HG03520 (cell line): ENCODE results near the gene TRIM15.

Source experiments
- ATAC-seq: cut with Tn5 transposase; IDR thresholded peaks from one replicate; pipeline ENCODE4 v1.9.1; 2021; ENCODE audit warnings: mild to moderate bottlenecking, moderate library complexity; ENCODE audit not compliant: unreplicated experiment

Gene TRIM15

DNA sequence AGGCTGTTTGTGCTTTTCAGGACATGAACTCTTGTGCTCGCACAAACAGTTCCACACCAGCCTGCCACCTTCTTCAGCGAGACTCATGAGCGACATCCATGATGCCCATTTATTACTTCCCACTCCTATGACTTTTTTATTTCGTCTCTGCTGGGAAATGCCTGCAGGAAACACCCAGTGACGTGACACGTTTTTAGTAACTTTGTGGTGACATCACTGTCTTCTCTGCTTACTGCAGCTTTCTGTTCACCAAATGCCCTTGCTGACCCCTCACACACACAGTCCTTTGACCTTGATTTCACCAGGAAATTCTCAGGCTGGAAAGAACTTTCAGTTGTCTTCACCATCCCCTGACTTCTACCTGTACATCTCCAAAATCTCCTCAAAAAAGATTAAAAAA lies 18.5 kb upstream of the TRIM15 start:
- no peak for ATAC-seq

DNA sequence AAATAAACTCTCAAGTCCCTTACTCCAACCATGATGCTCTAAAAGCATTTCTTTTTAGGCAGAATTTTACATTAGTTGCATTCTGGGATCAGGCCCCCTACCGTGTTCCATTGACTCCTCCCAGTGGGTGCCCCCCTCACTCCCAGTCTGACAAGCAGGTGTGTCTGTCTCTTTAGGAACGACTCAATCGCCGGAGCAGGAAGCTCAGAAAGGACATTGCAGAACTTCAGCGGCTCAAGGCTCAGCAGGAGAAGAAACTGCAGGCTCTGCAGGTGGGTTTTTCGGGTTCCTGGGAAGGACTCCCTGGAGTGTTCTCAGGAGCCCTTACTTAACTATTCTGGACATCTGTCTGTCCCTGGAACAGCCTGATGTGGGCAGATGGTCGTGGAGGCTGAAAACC lies 17.5 kb upstream of the TRIM15 start:
- no peak for ATAC-seq

DNA sequence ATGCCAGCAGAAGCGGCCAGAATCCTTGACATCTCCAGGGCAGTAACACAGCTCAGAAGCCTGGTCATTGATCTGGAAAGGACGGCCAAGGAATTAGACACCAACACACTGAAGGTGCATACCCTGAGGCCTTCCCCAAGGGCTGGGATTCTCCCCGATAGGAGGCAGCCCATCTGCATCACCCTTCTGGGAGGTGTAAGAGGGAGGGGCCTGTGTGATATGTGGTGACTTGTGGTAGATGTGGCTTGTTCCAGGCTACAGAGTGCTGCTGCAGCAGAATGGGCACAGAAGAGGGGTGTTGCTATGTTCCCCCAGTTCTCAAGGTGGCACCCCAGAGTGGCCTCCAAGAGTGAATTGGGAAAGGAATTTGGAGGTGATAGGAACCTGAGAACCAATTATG lies 16.2 kb upstream of the TRIM15 start:
- ATAC-seq = no peak

DNA sequence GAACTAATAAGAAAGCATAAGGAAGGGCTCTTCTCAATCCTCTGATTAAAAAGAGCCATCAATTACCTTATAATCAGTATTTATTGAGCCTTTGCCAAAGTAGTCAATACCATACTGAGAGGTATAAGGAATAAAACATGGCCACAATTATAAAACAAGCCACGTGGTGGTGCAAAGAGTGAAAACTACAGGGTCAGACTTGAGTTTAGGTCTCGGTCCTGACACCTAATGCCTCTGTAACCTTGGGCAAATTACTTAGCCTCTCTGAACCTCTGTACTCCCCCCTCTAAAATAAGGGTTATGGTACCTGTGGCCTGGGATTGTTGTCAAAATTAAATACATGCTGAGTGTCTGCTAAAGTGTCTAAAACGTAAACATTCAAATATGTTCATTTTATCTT lies 14.1 kb upstream of the TRIM15 start:
- no peak for ATAC-seq

DNA sequence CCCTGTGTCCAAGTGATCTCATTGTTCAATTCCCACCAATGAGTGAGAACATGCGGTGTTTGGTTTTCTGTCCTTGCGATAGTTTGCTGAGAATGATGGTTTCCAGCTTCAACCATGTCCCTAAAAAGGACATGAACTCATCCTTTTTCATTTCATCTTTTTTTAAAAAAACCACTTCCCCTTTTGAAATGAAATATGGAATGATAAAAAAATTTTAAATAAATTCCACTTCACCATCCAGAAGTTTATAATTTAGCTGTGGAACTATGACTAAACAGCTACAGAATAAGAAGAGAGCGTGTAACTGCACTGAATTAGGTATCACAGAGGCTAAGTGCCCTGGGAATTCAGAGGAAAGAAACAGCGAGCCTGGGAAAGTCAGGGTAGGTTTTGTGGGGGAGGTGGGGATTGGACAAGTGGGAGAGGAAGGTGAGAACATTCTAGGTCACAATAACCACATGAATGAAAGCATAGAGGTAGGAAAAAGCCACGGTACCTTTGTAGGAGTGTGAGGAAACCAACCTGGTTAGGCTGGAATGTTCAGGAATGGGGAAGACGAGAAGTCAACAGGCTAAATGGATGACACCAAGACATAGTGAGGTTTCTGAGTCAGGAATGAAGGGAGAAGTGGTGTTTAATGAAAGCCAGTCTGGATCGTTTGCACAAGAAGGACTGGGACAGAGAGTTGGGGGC lies 13.3 kb upstream of the TRIM15 start:
- no peak for ATAC-seq

DNA sequence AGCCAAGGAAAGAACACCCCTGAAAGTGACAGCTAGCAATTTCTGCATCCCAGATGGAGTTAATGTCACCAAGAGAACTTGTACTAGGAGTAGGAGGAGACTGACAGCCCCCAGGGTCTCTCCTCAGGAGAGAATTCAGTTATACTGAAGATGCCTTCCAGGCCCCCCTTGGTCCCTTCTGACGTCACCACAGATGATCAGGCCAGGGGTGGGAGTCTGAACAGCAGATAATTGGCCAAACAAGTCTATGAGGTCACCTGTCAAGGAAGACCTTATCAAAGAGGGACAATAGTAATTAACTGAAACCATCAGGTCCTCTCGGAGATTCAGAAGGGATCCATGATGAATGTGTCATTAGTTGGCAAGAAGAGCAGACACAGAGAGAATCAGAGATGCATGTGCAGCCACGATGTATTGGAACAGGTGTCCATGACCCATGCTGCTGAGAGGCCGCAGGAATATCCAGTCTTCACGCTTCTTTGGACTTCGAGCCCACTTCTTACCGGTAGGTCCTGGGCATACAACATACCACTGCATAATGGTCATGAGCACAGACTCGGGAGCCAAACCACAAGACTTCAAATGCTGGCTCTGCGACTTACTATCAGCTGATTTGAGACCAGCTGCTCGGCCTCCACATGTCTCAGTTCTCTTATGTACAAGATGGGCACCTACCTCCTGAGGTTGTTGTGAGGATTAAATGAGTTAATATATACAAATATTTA lies 12.5 kb upstream of the TRIM15 start:
- no peak for ATAC-seq

DNA sequence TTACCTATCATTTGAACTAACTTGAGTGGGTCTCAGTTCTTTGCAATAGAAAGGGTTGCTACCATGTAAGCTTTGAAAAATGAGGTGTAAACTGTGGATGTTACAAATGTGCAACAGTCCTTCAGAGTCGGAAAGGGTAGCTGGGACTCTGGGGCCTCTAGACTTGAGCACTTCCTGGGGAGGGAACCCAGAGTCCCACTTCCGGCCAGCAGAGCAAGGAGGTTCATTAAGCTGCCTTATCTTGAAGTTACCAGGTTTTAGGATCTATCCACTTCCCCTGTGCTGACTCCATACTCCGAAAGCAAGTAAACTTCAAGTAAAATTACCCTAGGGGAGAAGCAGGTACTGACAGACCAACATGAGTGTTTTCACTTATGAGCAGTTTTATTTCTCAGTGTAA lies 11.8 kb upstream of the TRIM15 start:
- ATAC-seq = no peak

DNA sequence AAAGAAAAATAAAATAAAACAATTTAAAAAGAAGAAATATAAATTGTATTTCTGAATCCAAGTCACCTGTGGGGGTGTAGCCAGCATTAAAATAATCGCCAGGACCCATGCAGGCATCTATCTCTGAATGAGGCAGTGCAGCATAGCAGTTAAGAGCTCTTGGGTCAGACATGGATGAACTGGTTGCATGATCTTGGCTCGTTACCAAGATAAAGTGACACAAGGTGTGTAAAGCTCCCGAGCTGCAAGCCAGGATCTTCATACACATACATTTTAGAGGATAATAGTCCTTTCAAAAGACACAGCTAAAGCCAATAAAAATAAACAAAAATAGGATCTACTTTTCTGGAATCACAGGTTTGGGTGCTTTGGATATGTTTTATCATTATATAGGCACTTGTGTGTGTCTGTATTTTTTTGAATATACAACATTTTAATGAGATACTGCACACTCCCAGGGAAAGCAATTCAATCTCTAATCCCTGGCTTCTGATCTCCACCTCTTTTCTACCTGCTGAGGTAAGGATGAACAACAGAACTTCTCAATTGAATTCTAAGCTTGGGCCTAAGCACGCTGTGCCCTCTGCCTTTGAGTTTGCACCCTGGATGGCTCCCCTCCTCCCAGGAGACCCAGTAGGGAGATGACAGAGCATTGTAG lies 11.2 kb upstream of the TRIM15 start:
- no peak for ATAC-seq

DNA sequence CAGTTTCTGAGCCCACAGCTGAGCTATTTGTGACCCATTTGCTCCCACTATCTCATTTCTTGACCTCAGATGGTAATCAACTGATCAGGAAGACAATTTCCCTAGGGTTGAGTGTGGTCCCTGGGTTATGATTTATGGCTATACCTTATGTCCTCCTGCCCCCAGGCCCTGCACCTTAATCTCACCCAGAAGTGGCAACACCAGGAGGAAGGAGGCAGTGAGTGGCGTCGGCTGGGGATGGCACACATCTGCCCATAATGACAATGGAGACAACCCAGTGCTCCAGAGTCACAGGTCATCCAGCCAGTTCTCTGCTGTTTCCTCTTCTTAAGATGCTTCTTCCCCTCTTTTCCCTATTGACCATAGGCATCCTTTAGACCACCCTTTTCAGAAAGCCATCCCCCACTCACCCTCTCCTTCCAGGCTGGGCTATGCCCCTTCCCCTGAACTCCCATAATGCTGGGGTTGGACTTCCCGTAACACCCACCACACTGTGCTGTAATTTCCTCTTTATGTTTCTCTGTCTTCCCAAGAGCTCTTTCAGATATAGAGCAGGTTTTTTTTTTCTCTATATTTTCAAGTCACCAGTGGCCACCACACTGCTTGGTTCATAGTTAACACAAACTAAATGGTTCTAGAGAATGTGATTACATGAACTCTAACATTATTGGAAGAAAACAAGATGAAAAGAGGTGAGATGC lies 10.3 kb upstream of the TRIM15 start:
- ATAC-seq = no peak

DNA sequence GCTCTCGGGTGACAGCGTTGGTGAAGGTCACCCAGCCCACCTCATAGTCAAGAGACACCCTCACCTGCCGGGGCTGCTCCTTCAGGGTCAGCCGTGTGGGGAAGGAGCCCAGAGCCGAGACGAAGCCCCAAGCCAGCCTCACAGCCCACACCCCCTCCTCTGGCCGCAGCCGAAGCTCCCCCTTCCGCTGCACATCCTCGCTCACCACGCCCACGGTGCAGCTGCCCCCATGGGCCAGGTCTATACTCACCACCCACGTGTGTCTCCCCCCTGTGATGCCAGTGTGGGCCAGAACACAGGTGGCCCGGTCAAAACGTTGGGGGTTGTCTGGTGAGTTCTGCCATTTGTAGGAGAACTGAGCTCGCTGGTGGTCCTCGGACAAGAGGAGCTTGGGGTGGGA lies 9.3 kb upstream of the TRIM15 start:
- no peak for ATAC-seq

DNA sequence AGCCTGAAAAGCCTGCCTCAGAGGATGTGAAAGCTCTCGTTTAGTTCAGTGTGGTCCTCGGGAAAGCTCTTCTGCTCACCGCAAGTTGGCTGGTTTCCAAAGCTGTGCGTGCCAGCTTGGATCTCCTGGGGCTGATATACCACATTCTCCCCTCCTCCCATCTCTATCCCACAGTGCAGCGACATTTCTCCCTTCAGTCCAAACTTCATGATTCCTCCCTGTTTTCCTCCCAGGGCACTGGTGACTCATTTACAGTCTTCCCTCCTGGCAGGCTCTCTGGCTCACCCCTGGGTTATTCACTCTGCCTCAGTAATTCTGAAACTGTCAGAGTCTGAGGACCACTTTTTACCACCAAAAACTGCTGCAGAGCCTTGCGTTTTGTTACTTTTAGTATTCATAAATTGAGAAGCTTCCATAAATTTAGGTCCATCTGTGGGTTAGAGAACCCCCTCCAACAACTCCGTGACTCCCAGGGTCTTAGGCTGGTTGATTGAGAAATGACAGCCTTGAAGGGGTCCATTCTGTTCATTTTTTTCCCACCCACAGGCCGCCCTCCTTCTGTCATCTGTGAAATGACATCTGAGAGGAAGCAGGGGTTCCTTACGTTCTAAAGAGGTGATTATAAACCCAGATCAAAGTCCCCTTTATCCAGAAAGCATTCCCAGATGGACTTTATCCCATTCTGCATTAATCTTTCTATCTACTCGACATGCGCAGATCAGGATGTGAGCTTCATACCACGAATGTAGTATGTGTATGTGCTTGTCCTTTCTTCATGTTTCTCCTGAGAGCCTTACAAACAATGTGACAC lies 8.4 kb upstream of the TRIM15 start:
- ATAC-seq = no peak

DNA sequence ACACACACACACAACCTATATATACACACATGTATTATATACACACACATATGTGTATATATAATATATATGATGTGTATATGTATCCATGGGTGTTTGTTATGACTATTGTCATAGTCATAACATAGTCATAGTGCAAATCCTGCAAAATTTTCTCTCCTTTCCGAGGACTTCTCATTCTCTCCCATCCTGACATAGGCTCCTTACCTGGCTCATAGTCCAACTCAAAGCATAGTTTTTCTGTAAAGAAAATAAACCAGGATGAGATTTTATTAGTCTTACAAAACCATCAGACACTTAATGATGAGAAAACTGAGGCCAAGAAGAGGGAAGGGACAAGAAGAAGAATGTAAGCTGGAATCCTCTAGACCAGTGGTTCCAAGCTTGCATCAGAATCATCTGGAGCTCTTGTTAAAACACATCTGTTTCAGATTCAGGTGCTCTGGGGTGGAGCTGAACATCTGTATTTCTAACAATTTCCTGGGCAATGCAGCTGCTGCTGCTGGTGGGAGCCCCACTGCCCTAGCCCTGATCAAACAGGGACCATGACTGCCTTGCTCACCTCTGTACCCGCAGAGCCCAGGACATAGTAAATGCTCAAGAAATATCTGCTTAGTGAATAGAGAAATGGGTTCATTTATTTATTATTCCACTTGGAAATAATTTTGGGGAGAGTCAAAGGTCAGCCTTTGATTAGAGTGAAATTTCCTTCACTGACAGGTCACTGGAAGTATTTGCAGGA lies 7.7 kb upstream of the TRIM15 start:
- ATAC-seq = no peak

DNA sequence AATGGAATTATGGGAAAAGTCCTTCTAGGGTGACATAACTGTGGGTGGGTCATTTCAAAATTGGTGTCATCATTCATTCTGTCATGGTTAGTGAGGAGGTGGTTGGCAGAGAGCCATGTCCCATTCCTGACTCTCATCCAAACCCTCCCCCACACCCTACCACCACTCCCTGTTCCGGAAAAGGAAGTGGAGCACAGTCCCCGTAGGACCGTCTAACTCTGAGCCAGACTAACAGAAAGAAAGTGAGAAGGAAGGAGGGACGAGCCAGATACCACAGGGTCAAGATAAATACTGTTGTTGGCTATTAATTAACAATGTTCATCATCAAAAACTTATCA lies 7.1 kb upstream of the TRIM15 start:
- no peak for ATAC-seq

DNA sequence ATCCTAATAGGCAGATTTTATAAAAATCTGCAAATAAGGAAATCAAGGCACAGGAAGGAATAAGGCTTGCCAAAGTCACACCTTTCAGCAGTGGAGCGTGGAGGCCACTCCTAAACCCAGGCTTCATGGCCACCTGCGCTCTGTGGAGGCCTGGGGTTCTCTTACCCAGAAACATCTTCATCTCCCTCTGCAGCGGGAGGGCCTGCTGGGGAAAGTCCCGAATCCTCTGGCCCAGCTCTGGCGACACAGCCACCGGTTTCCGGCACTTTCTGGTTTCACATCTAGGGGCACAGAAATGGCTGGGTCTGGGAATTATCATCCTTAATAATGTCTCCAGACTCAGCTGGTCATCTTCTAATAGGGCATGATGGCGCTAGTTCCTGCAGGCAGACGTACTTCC lies 6.6 kb upstream of the TRIM15 start:
- no peak for ATAC-seq

DNA sequence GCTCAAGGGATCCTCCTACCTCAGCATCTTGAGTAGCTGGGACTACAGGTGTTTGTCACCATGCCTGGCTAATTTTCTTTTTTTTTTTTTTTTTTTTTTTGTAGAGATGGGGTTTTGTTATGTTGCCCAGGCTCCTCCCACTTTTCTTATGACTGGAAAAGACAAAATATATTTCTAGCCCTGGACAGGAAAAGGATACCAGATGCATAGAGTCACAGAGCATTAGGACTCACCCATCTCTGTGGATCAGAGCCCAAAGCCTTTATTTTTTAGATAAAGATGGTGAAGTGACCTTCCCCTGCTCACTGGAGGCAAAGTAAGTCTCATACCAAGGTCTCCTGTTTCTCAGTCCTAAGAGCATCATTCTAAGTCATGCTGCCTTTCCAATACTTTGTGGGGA lies 5.8 kb upstream of the TRIM15 start:
- ATAC-seq = no peak

DNA sequence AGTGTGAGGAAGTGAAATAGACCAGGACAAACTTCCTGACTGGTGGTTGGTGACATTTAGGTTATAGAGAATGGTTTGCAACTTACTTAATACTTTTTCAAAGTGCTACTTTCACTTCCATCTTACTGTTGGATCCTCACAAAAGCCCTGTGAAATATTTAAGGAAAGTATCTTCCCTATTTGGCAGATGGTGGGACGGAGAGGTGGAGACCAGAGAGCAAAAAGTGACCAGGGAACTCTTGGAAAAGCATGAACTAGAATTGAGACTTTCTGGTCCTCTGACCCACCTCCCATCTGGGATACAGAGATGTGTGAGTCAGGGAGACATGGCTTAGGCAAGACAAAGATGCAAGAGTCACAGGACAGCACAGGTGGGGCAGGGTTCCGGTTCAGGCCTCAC lies 5.3 kb upstream of the TRIM15 start:
- ATAC-seq = no peak

DNA sequence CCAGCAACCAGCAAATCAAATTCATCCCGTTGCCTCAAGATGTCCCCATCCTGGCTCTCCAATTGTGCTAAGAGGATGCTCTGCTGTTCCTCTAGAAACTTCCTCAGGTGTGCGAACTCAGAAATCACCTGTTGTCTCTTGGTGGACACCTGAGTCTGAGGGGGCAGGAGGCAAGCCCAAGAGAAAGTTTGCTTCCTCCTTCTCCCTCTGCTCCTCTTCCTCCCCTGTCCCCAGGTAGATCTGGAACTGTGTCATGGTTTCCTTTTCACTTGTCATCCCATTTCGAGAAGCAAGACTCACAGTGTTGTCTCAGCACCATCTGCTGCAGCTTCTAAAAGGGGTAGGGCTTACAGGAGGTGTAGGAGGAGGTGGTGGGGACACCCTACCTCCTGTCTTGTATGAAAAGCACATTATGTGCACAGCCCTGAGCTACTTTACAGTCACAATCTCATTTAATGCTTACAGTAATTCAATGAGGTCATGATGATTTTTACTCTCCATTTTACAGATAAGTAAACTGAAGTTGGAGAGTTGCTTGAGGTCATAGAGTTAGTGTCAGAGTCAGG lies 4.8 kb upstream of the TRIM15 start:
- ATAC-seq = no peak

DNA sequence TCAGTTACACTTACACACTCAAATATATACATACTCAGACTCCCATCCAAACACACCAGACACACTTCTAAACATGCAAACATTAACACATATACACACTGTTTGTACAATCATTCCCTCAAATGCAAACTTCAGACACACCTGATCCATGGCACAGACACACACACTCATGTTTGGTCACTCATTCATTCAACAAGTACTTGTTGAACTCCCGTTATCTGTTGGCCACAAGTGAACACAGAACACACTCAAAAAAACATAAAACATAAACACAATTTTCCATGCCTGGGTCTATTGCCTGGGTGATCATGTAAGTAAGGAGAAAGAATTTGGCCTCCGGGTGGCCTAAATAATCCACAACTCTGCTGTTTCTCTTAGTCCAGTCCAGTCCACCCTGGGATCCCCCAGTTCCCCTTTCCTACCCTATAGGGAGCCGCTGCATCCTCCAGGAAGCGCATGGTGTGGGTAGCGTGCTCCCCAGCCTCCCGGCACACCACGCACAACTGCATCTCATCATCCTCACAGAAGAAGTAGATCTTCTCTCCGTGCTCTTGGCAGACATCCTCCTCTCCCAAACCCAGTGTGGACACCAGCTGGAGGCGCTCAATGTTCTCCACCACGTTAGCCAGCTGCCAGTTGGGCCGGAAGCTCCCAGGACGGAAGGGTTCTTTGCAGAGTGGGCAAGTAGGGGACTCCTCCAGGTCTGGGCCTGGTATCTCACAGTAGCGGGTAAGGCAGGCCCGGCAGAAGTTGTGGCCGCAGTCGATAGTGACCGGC lies 3.1 kb upstream of the TRIM15 start:
- no peak for ATAC-seq
